Measurements from ENCODE around the gene MEX3B.

The MEX3B gene

DNA sequence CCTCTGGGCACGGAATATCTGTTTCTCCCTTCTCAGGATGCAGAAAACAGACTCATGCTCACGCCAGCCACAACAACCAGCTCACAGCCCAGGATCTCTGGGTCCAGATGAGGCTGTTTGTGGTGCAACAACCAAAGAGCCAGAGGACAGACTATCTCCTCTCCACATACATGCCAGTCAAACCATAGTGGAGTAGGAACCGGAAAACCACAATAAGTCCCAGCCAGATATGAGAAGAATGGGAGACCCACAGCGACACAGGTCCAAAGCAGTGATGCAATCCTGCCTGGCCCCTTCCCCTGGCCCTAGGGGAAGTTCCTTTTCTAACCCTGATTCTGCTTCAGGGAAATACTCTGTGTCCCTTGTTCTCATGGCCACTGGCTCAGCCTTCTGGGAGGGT, 27.6 kb downstream of the MEX3B start:
- H3K4me1 ChIP-seq (ENCODE audit: control insufficient read depth in 2 of 2, insufficient read depth in 1 of 2, low read depth in 1 of 2, low read length in 2 of 2), result no peaks in the 10 kb centered on the region
- no peak for DNase-seq (ENCODE audit: low spot score)
- H3K4ac ChIP-seq (ENCODE audit: low read length), result no peak overlapping the region
- H3K14ac ChIP-seq (ENCODE audit: low read length), result no peak overlapping the region
- H3K27ac ChIP-seq (replicated peaks; ENCODE audit: low read length), result no peak overlapping the region
- H2AK5ac ChIP-seq (ENCODE audit: low read depth, low read length), result no peak overlapping the region
- H3K36me3 ChIP-seq (replicated peaks in 1 of 2; ENCODE audit: control insufficient read depth in 2 of 2, insufficient read depth in 2 of 2, low read length in 2 of 2), result no peaks in the 10 kb centered on the region
- H3K9me3 ChIP-seq (replicated peaks in 1 of 2; ENCODE audit: control insufficient read depth in 2 of 2, insufficient read depth in 1 of 2, low read depth in 1 of 2, low read length in 2 of 2), result no peaks in the 10 kb centered on the region
- no peak overlapping the region for H3K4me3 ChIP-seq (ENCODE audit: low read length in 2 of 2)
- no peak overlapping the region for H2BK15ac ChIP-seq (ENCODE audit: low read length)
- no CpG with 5 or more reads among the region's 4 CpGs for WGBS, 2 donors (ENCODE audit: extremely low coverage in 2 of 2, insufficient read length in 2 of 2, insufficient replicate concordance in 1 of 2)
- no peak overlapping the region for H3K9ac ChIP-seq (ENCODE audit: low read depth, low read length, poor library complexity)
- H2AFZ ChIP-seq (ENCODE audit: low read length), result no peak overlapping the region
- H3K23ac ChIP-seq (ENCODE audit: low read depth, low read length, poor library complexity), result no peak overlapping the region
- no peak overlapping the region for H4K8ac ChIP-seq (ENCODE audit: low read depth, low read length)
- H3K79me1 ChIP-seq (ENCODE audit: low read depth, low read length), result no peaks in the 10 kb centered on the region
- no peak overlapping the region for H2BK5ac ChIP-seq (ENCODE audit: low read length)
- no peak overlapping the region for H3K4me2 ChIP-seq (ENCODE audit: insufficient read depth, low read length, poor library complexity, severe bottlenecking)
- H3K27me3 ChIP-seq (ENCODE audit: control insufficient read depth in 3 of 3, insufficient read depth in 3 of 3, low read depth in 1 of 3, low read length in 3 of 3), result peaks cover 0 to 22% (median 0%) of the 10 kb centered on the region in 3 experiments
- H3K18ac ChIP-seq (ENCODE audit: low read length), result peak overlapping the region; percentile 11
- H4K91ac ChIP-seq (ENCODE audit: low read depth, low read length, poor library complexity), result no peak overlapping the region
- no peak overlapping the region for H2BK12ac ChIP-seq (ENCODE audit: low read length)
- H2BK120ac ChIP-seq (ENCODE audit: low read depth, low read length), result no peak overlapping the region

- H3K27me3 ChIP-seq (ENCODE audit: control insufficient read depth in 3 of 3, insufficient read depth in 3 of 3, low read depth in 1 of 3, low read length in 3 of 3), result peaks cover 0 to 22% (median 0%) of the 10 kb centered on the region in 3 experiments
- no peak overlapping the region for H4K91ac ChIP-seq (ENCODE audit: low read depth, low read length, poor library complexity)
- no peak overlapping the region for H3K4me3 ChIP-seq (ENCODE audit: low read length in 2 of 2)
- no CpG with 5 or more reads among the region's 7 CpGs for WGBS, 2 donors (ENCODE audit: extremely low coverage in 2 of 2, insufficient read length in 2 of 2, insufficient replicate concordance in 1 of 2)
- H3K9me3 ChIP-seq (replicated peaks in 1 of 2; ENCODE audit: control insufficient read depth in 2 of 2, insufficient read depth in 1 of 2, low read depth in 1 of 2, low read length in 2 of 2), result no peaks in the 10 kb centered on the region
- no peak overlapping the region for H3K4ac ChIP-seq (ENCODE audit: low read length)
- no peak overlapping the region for H2BK12ac ChIP-seq (ENCODE audit: low read length)
- peak overlapping the region; percentile 11 for H3K18ac ChIP-seq (ENCODE audit: low read length)
- no peak overlapping the region for H3K23ac ChIP-seq (ENCODE audit: low read depth, low read length, poor library complexity)
- H2BK120ac ChIP-seq (ENCODE audit: low read depth, low read length), result no peak overlapping the region
- H4K8ac ChIP-seq (ENCODE audit: low read depth, low read length), result no peak overlapping the region
- H3K9ac ChIP-seq (ENCODE audit: low read depth, low read length, poor library complexity), result no peak overlapping the region
- H2BK15ac ChIP-seq (ENCODE audit: low read length), result no peak overlapping the region
- H3K4me2 ChIP-seq (ENCODE audit: insufficient read depth, low read length, poor library complexity, severe bottlenecking), result no peak overlapping the region
- H3K79me1 ChIP-seq (ENCODE audit: low read depth, low read length), result no peaks in the 10 kb centered on the region
- no peak overlapping the region for H3K14ac ChIP-seq (ENCODE audit: low read length)
- no peaks in the 10 kb centered on the region for H3K4me1 ChIP-seq (ENCODE audit: control insufficient read depth in 2 of 2, insufficient read depth in 1 of 2, low read depth in 1 of 2, low read length in 2 of 2)
- H3K36me3 ChIP-seq (replicated peaks in 1 of 2; ENCODE audit: control insufficient read depth in 2 of 2, insufficient read depth in 2 of 2, low read length in 2 of 2), result no peaks in the 10 kb centered on the region
- no peak for DNase-seq (ENCODE audit: low spot score)
- no peak overlapping the region for H2BK5ac ChIP-seq (ENCODE audit: low read length)
- no peak overlapping the region for H2AK5ac ChIP-seq (ENCODE audit: low read depth, low read length)
- no peak overlapping the region for H3K27ac ChIP-seq (replicated peaks; ENCODE audit: low read length)
- H2AFZ ChIP-seq (ENCODE audit: low read length), result no peak overlapping the region
These were observed 28.2 kb downstream of the MEX3B start for GRCh38 chr15:82017656-82018055.

- Histone ChIP-seq H2BK12ac (ENCODE audit: low read length) (no peak overlapping the region), H3K4me1 (ENCODE audit: control insufficient read depth in 2 of 2, insufficient read depth in 1 of 2, low read depth in 1 of 2, low read length in 2 of 2) (no peaks in the 10 kb centered on the region), H3K4me2 (ENCODE audit: insufficient read depth, low read length, poor library complexity, severe bottlenecking) (no peak overlapping the region), H3K9me3 (replicated peaks in 1 of 2; ENCODE audit: control insufficient read depth in 2 of 2, insufficient read depth in 1 of 2, low read depth in 1 of 2, low read length in 2 of 2) (peaks cover 0 to 5% of the 10 kb centered on the region in 2 donors), H4K91ac (ENCODE audit: low read depth, low read length, poor library complexity) (no peak overlapping the region), H3K4me3 (ENCODE audit: low read length in 2 of 2) (no peak overlapping the region), H3K36me3 (replicated peaks in 1 of 2; ENCODE audit: control insufficient read depth in 2 of 2, insufficient read depth in 2 of 2, low read length in 2 of 2) (no peaks in the 10 kb centered on the region), H3K79me1 (ENCODE audit: low read depth, low read length) (no peaks in the 10 kb centered on the region), H3K4ac (ENCODE audit: low read length) (no peak overlapping the region), H2BK15ac (ENCODE audit: low read length) (no peak overlapping the region), H2AK5ac (ENCODE audit: low read depth, low read length) (no peak overlapping the region), H2BK5ac (ENCODE audit: low read length) (no peak overlapping the region), H2AFZ (ENCODE audit: low read length) (no peak overlapping the region), H2BK120ac (ENCODE audit: low read depth, low read length) (no peak overlapping the region), H3K27me3 (ENCODE audit: control insufficient read depth in 3 of 3, insufficient read depth in 3 of 3, low read depth in 1 of 3, low read length in 3 of 3) (peaks cover 0 to 13% (median 0%) of the 10 kb centered on the region in 3 experiments), H3K18ac (ENCODE audit: low read length) (no peak overlapping the region), H3K9ac (ENCODE audit: low read depth, low read length, poor library complexity) (no peak overlapping the region), H4K8ac (ENCODE audit: low read depth, low read length) (no peak overlapping the region), H3K27ac (replicated peaks; ENCODE audit: low read length) (no peak overlapping the region), H3K23ac (ENCODE audit: low read depth, low read length, poor library complexity) (no peak overlapping the region), H3K14ac (ENCODE audit: low read length) (no peak overlapping the region)
- no peak for DNase-seq (ENCODE audit: low spot score)
- no CpG with 5 or more reads among the region's 3 CpGs for WGBS, 2 donors (ENCODE audit: extremely low coverage in 2 of 2, insufficient read length in 2 of 2, insufficient replicate concordance in 1 of 2)
These were observed 30.8 kb downstream of the MEX3B start for GRCh38 chr15:82014989-82015388.

GRCh38 chr15:82012908-82013307, 32.9 kb downstream of the MEX3B start:
- peaks cover 0 to 5% of the 10 kb centered on the region in 2 donors for H3K9me3 ChIP-seq (replicated peaks in 1 of 2; ENCODE audit: control insufficient read depth in 2 of 2, insufficient read depth in 1 of 2, low read depth in 1 of 2, low read length in 2 of 2)
- no peak overlapping the region for H3K4me3 ChIP-seq (ENCODE audit: low read length in 2 of 2)
- no peak overlapping the region for H4K91ac ChIP-seq (ENCODE audit: low read depth, low read length, poor library complexity)
- peaks cover 0 to 13% (median 0%) of the 10 kb centered on the region in 3 experiments for H3K27me3 ChIP-seq (ENCODE audit: control insufficient read depth in 3 of 3, insufficient read depth in 3 of 3, low read depth in 1 of 3, low read length in 3 of 3)
- H2BK15ac ChIP-seq (ENCODE audit: low read length), result no peak overlapping the region
- no peak overlapping the region for H3K4ac ChIP-seq (ENCODE audit: low read length)
- no peak overlapping the region for H3K4me2 ChIP-seq (ENCODE audit: insufficient read depth, low read length, poor library complexity, severe bottlenecking)
- no peak overlapping the region for H2AK5ac ChIP-seq (ENCODE audit: low read depth, low read length)
- no peak overlapping the region for H4K8ac ChIP-seq (ENCODE audit: low read depth, low read length)
- H2BK5ac ChIP-seq (ENCODE audit: low read length), result no peak overlapping the region
- no peak overlapping the region for H2BK12ac ChIP-seq (ENCODE audit: low read length)
- no peak for DNase-seq (ENCODE audit: low spot score)
- H3K9ac ChIP-seq (ENCODE audit: low read depth, low read length, poor library complexity), result no peak overlapping the region
- no peaks in the 10 kb centered on the region for H3K4me1 ChIP-seq (ENCODE audit: control insufficient read depth in 2 of 2, insufficient read depth in 1 of 2, low read depth in 1 of 2, low read length in 2 of 2)
- no peaks in the 10 kb centered on the region for H3K36me3 ChIP-seq (replicated peaks in 1 of 2; ENCODE audit: control insufficient read depth in 2 of 2, insufficient read depth in 2 of 2, low read length in 2 of 2)
- no peak overlapping the region for H2AFZ ChIP-seq (ENCODE audit: low read length)
- H3K27ac ChIP-seq (replicated peaks; ENCODE audit: low read length), result no peak overlapping the region
- H2BK120ac ChIP-seq (ENCODE audit: low read depth, low read length), result no peak overlapping the region
- WGBS, 2 donors (ENCODE audit: extremely low coverage in 2 of 2, insufficient read length in 2 of 2, insufficient replicate concordance in 1 of 2), result no CpG with 5 or more reads among the region's 7 CpGs
- H3K18ac ChIP-seq (ENCODE audit: low read length), result no peak overlapping the region
- H3K79me1 ChIP-seq (ENCODE audit: low read depth, low read length), result no peaks in the 10 kb centered on the region
- no peak overlapping the region for H3K23ac ChIP-seq (ENCODE audit: low read depth, low read length, poor library complexity)
- H3K14ac ChIP-seq (ENCODE audit: low read length), result no peak overlapping the region
